NCI-H1092 treated with DMSO at 0.1 percent for 48 hours (cell line): ENCODE results near the gene CHRM4.

ENCODE experiments used
- DNase-seq: peaks from one replicate; lab custom pipeline; 2025; lab: John Stamatoyannopoulos, UW

CHRM4 gene

GRCh38 chr11:46402957-46403902 lies 11.7 kb upstream of the CHRM4 start:
- no peak for DNase-seq

GRCh38 chr11:46397526-46397925 lies 6.0 kb upstream of the CHRM4 start:
- DNase-seq = no peak

GRCh38 chr11:46393759-46394158 lies 2.2 kb upstream of the CHRM4 start:
- DNase-seq = no peak

GRCh38 chr11:46393231-46393616 lies 1.6 kb upstream of the CHRM4 start:
- DNase-seq = no peak

- DNase-seq = peak; percentile 39
Observed at GRCh38 chr11:46392421-46393230, 1.1 kb upstream of the CHRM4 start.

- no peak for DNase-seq
Observed at GRCh38 chr11:46391186-46391577, 394 bp downstream of the CHRM4 start.

- DNase-seq = no peak
Observed at GRCh38 chr11:46390331-46391171, 1.0 kb downstream of the CHRM4 start.

GRCh38 chr11:46389450-46390330 lies 1.9 kb downstream of the CHRM4 start:
- DNase-seq = peak; percentile 81

- no peak for DNase-seq
Observed at GRCh38 chr11:46388619-46389449, 2.7 kb downstream of the CHRM4 start.

- no peak for DNase-seq
Observed at GRCh38 chr11:46387919-46388618, 3.5 kb downstream of the CHRM4 start.

- DNase-seq = no peak
Observed at GRCh38 chr11:46387456-46387855, 4.1 kb downstream of the CHRM4 start.

- DNase-seq = no peak
Observed at GRCh38 chr11:46386674-46387073, 4.9 kb downstream of the CHRM4 start.

GRCh38 chr11:46386005-46386578 lies 5.5 kb downstream of the CHRM4 start:
- DNase-seq = no peak

GRCh38 chr11:46385169-46386004 lies 6.2 kb downstream of the CHRM4 start:
- no peak for DNase-seq

- DNase-seq = no peak
Observed at GRCh38 chr11:46383974-46384701, 7.4 kb downstream of the CHRM4 start.

GRCh38 chr11:46383404-46383758 lies 8.2 kb downstream of the CHRM4 start:
- DNase-seq = no peak

- DNase-seq = peak; percentile 41
Observed at GRCh38 chr11:46382646-46383403, 8.8 kb downstream of the CHRM4 start.
